CD14-positive monocyte (primary cell): Measurements from ENCODE around the gene NRG3. TPM values are rescaled to one million over a fixed set of nuclear protein-coding genes. Genes with fewer than 3 reads are reported as not detected.

Source experiments
- DNase-seq, 3 donors: peaks; one replicate each; pipeline ENCODE4 v3.0.0-alpha.2; 2011 to 2022
- H2AFZ ChIP-seq: 2 replicates; pipeline ENCODE4 v1.6.0; 2012; ENCODE audit warnings: mild to moderate bottlenecking, low read depth, low read length, inconsistent platforms; ENCODE audit not compliant: insufficient read depth, poor library complexity, severe bottlenecking
- H3K27ac ChIP-seq, 2 donors: 1 replicate in 1 of 2; 2 replicates in 1 of 2; pipeline ENCODE4 v1.5.1; 2012 to 2013; ENCODE audit warnings: low read length in 2 of 2, control low read depth in 1 of 2, inconsistent platforms in 1 of 2, low read depth in 1 of 2, mild to moderate bottlenecking in 1 of 2
- H3K27me3 ChIP-seq, 2 donors: one replicate each; pipeline versions ENCODE4 v1.6.0 to v1.6.1; 2011 to 2013; ENCODE audit warnings: low read length in 2 of 2; ENCODE audit not compliant: control insufficient read depth in 2 of 2, insufficient read depth in 2 of 2
- H3K36me3 ChIP-seq, 2 donors: replicated peaks in 1 of 2; 1 replicate in 1 of 2; 2 replicates in 1 of 2; pipeline versions ENCODE4 v1.5.1 to v1.6.1; 2012 to 2013; ENCODE audit warnings: low read length in 2 of 2, control low read depth in 1 of 2, inconsistent platforms in 1 of 2, mild to moderate bottlenecking in 1 of 2; ENCODE audit not compliant: insufficient read depth in 2 of 2, control insufficient read depth in 1 of 2
- H3K4me1 ChIP-seq, 2 donors: 1 replicate in 1 of 2; 2 replicates in 1 of 2; pipeline versions ENCODE4 v1.5.1 to v1.6.1; 2012 to 2013; ENCODE audit warnings: low read length in 2 of 2, control low read depth in 1 of 2, inconsistent platforms in 1 of 2, mild to moderate bottlenecking in 1 of 2, moderate library complexity in 1 of 2; ENCODE audit not compliant: insufficient read depth in 2 of 2, control insufficient read depth in 1 of 2
- H3K4me2 ChIP-seq: replicated peaks from 2 replicates; pipeline ENCODE3; 2012; ENCODE audit warnings: low read length, moderate library complexity, mild to moderate bottlenecking; ENCODE audit not compliant: poor library complexity, severe bottlenecking; ENCODE audit errors: extremely low read depth
- H3K4me3 ChIP-seq, 3 experiments: fragments of 200-600 bp in 1 of 3; sonication (generic) in 1 of 3; replicated peaks in 1 of 3; 1 replicate in 2 of 3; 2 replicates in 1 of 3; pipeline ENCODE4 v1.5.1; 2011 to 2013; ENCODE audit warnings: low read length in 3 of 3, mild to moderate bottlenecking in 3 of 3, control low read depth in 2 of 3, low read depth in 2 of 3, inconsistent platforms in 1 of 3, moderate library complexity in 1 of 3
- H3K79me2 ChIP-seq: 2 replicates; pipeline ENCODE4 v1.6.0; 2012; ENCODE audit warnings: mild to moderate bottlenecking, control low read depth, inconsistent platforms, low read length, moderate library complexity; ENCODE audit not compliant: insufficient read depth
- H3K9ac ChIP-seq: 2 replicates; pipeline ENCODE4 v1.6.0; 2017; ENCODE audit warnings: low read length, mild to moderate bottlenecking; ENCODE audit not compliant: insufficient read depth, poor library complexity, severe bottlenecking
- H3K9me3 ChIP-seq, 2 donors: replicated peaks in 1 of 2; 1 replicate in 1 of 2; 2 replicates in 1 of 2; pipeline versions ENCODE4 v1.5.1 to v1.6.1; 2012 to 2013; ENCODE audit warnings: low read length in 2 of 2, control low read depth in 1 of 2; ENCODE audit not compliant: control insufficient read depth in 1 of 2, insufficient read depth in 1 of 2
- H4K20me1 ChIP-seq: 2 replicates; pipeline ENCODE4 v1.6.0; 2012; ENCODE audit warnings: mild to moderate bottlenecking, low read length, control low read depth, moderate library complexity; ENCODE audit not compliant: insufficient read depth
- H3K27ac Mint-ChIP-seq, 7 donors: one replicate each; pipeline ENCODE4 v1.8.0; 2020; ENCODE audit warnings: mild to moderate bottlenecking in 7 of 7, mixed read lengths in 7 of 7, moderate library complexity in 6 of 7, inconsistent platforms in 2 of 7
- H3K27me3 Mint-ChIP-seq, 3 donors: one replicate each; pipeline ENCODE4 v1.8.0; 2021 to 2022; ENCODE audit warnings: low read depth in 3 of 3, mild to moderate bottlenecking in 3 of 3, mixed read lengths in 3 of 3, moderate library complexity in 3 of 3, inconsistent platforms in 1 of 3
- H3K36me3 Mint-ChIP-seq, 2 donors: one replicate each; pipeline ENCODE4 v1.8.0; 2020; ENCODE audit warnings: mixed read lengths in 2 of 2, inconsistent platforms in 1 of 2, mild to moderate bottlenecking in 1 of 2
- H3K4me1 Mint-ChIP-seq: one replicate; pipeline ENCODE4 v1.8.0; 2020; ENCODE audit warnings: mild to moderate bottlenecking, mixed read lengths
- H3K4me3 Mint-ChIP-seq, 2 donors: one replicate each; pipeline ENCODE4 v1.8.0; 2020; ENCODE audit warnings: mild to moderate bottlenecking in 2 of 2, mixed read lengths in 2 of 2, moderate library complexity in 1 of 2
- H3K9me3 Mint-ChIP-seq, 7 donors: one replicate each; pipeline ENCODE4 v1.8.0; 2020 to 2022; ENCODE audit warnings: mixed read lengths in 7 of 7, mild to moderate bottlenecking in 6 of 7, moderate library complexity in 6 of 7, inconsistent platforms in 2 of 7
- CTCF ChIP-seq: fragments of 200-600 bp; IDR thresholded peaks from one replicate; pipeline ENCODE4 v1.8.0; 2022; ENCODE audit warnings: antibody characterized with exemption, mild to moderate bottlenecking
- WGBS: methylation state at CpG from one replicate; pipeline ENCODE4 v1.1.5; 2013; ENCODE audit warnings: missing lambda C conversion rate; ENCODE audit not compliant: insufficient coverage; 5-methylcytosine and 5-hydroxymethylcytosine counted together
- intact Hi-C, 2 donors: fragments of 100-400 bp; cut with micrococcal nuclease; formaldehyde crosslinking; loops; one replicate each; pipeline versions ENCODE4 v1.15.0 to v1.15.1; 2023
- polyA plus RNA-seq, 3 donors: library from polyadenylated mRNA; depleted of rRNA in 1 of 3; unstranded in 2 of 3; stranded (reverse) in 1 of 3; fragments of 300-500 nt in 2 of 3; fragments of >200 nt in 1 of 3; fragmentation: Illumina TruSeq in 2 of 3; gene quantifications; 1 replicate in 2 of 3; 2 replicates in 1 of 3; pipeline ENCODE4 v1.2.3, GENCODE V29; 2012 to 2021

The NRG3 gene
- polyA plus RNA-seq, 3 donors, result not detected

GRCh38 chr10:82438277-82438676 is 563.3 kb downstream of the NRG3 start:
- no peak overlapping the region for H3K9ac ChIP-seq
- WGBS, result no CpG with 5 or more reads among the region's 1 CpG
- H3K27me3 ChIP-seq, result no peaks in the 10 kb centered on the region
- Mint-ChIP-seq H3K9me3 (peaks cover 0 to 6% (median 2%) of the 10 kb centered on the region in 7 donors), H3K4me3 (no peak overlapping the region), H3K27me3 (no peaks in the 10 kb centered on the region), H3K27ac (no peak overlapping the region), H3K36me3 (no peaks in the 10 kb centered on the region), H3K4me1 (no peaks in the 10 kb centered on the region)
- no peak overlapping the region for H2AFZ ChIP-seq
- intact Hi-C loops, result no loop called here
- H3K27ac ChIP-seq, result no peak overlapping the region
- no peak overlapping the region for H3K4me3 ChIP-seq
- H3K9me3 ChIP-seq, result peaks cover 4 to 13% of the 10 kb centered on the region in 2 donors
- DNase-seq, result no peak
- no peaks in the 10 kb centered on the region for H3K36me3 ChIP-seq
- no peak overlapping the region for H3K4me2 ChIP-seq
- no peak for TF ChIP-seq CTCF
- H3K4me1 ChIP-seq, result no peaks in the 10 kb centered on the region
- H3K79me2 ChIP-seq, result no peaks in the 10 kb centered on the region
- no peaks in the 10 kb centered on the region for H4K20me1 ChIP-seq

- Histone ChIP-seq H3K9me3 (peaks cover 4 to 13% of the 10 kb centered on the region in 2 donors), H3K79me2 (no peaks in the 10 kb centered on the region), H3K27ac (no peak overlapping the region), H3K27me3 (no peaks in the 10 kb centered on the region), H3K4me1 (no peaks in the 10 kb centered on the region), H2AFZ (no peak overlapping the region), H3K4me2 (no peak overlapping the region), H3K36me3 (no peaks in the 10 kb centered on the region), H4K20me1 (no peaks in the 10 kb centered on the region), H3K4me3 (no peak overlapping the region), H3K9ac (no peak overlapping the region)
- no peaks in the 10 kb centered on the region for H3K4me1 Mint-ChIP-seq
- no peaks in the 10 kb centered on the region for H3K27me3 Mint-ChIP-seq
- no peak for DNase-seq
- TF ChIP-seq CTCF, result no peak
- intact Hi-C loops, result no loop called here
- no peak overlapping the region for H3K27ac Mint-ChIP-seq
- peaks cover 0 to 4% (median 2%) of the 10 kb centered on the region in 7 donors for H3K9me3 Mint-ChIP-seq
- H3K36me3 Mint-ChIP-seq, result no peaks in the 10 kb centered on the region
- no peak overlapping the region for H3K4me3 Mint-ChIP-seq
Observed at GRCh38 chr10:82440775-82441174, 565.8 kb downstream of the NRG3 start.
